ENCODE measurements around the gene DNAH2. TPM values are rescaled to one million over a fixed set of nuclear protein-coding genes. Genes with fewer than 3 reads are reported as not detected.

Gene DNAH2
- total and polyA plus RNA-seq, 2 of the 13 experiments (the other 11 are each of a cell fraction or from before 2014, with no cell fraction given): not detected

- TF ChIP-seq ETS1 (CRISPR knock-in tag; IDR thresholded peaks at IDR 0.05) (no peak), ZNF580 (CRISPR knock-in tag; IDR thresholded peaks at IDR 0.05; ENCODE audit: borderline replicate concordance, low read depth) (no peak; the same call in 1 of the 2 replicates), ZBED4 (CRISPR knock-in tag; IDR thresholded peaks at IDR 0.05; ENCODE audit: borderline replicate concordance) (no peak), RNF2 (conservative IDR thresholded peaks at IDR 0.05; ENCODE audit: low read depth) (no peak), KDM5A (IDR thresholded peaks at IDR 0.05; ENCODE audit: borderline replicate concordance, low read length) (0 out of 2 replicates have a peak, but pooled peaks have one; percentile 3), ZBTB38 (CRISPR knock-in tag; IDR thresholded peaks at IDR 0.05) (0 out of 2 replicates have a peak, but pooled peaks have one; percentile 39), ZNF24 (IDR thresholded peaks at IDR 0.05) (no peak), CREM (IDR thresholded peaks at IDR 0.05) (0 out of 2 replicates have a peak, but pooled peaks have one; percentile 14), CREM (CRISPR knock-in tag; IDR thresholded peaks at IDR 0.05) (no peak), HNRNPK (IDR thresholded peaks at IDR 0.05; ENCODE audit: low read depth, low read length, poor library complexity, severe bottlenecking) (no peak), TCF7 (IDR thresholded peaks at IDR 0.05; ENCODE audit: low read depth) (no peak), SAFB2 (CRISPR knock-in tag; IDR thresholded peaks at IDR 0.05; ENCODE audit: borderline replicate concordance, low read depth) (no peak), MYC (CRISPR knock-in tag; IDR thresholded peaks at IDR 0.05; ENCODE audit: borderline replicate concordance) (0 out of 2 replicates have a peak, but pooled peaks have one; percentile 22), TAF1 (CRISPR knock-in tag; IDR thresholded peaks at IDR 0.05) (peak; percentile 19), THAP7 (CRISPR knock-in tag; IDR thresholded peaks at IDR 0.05) (no peak), ELF4 (CRISPR knock-in tag; IDR thresholded peaks at IDR 0.05; ENCODE audit: borderline replicate concordance) (no peak), ZNF10 (CRISPR knock-in tag; IDR thresholded peaks at IDR 0.05; ENCODE audit: borderline replicate concordance, low read depth) (no peak), ARHGAP35 (CRISPR knock-in tag; IDR thresholded peaks at IDR 0.05; ENCODE audit: borderline replicate concordance) (no peak), ZFP1 (CRISPR knock-in tag; IDR thresholded peaks at IDR 0.05) (no peak), KDM6A (CRISPR knock-in tag; IDR thresholded peaks at IDR 0.05; ENCODE audit: low read depth) (no peak), FOXP4 (CRISPR knock-in tag; IDR thresholded peaks at IDR 0.05) (no peak)
Measured at GRCh38 chr17:7685533-7686221, 31.9 kb upstream of the DNAH2 start (continued).
